ENCODE results near the gene PCBP4. TPM values are rescaled to one million over a fixed set of nuclear protein-coding genes. Genes with fewer than 3 reads are reported as not detected.

The PCBP4 gene
- total and polyA plus RNA-seq, 8 donors, result 12.5 to 122 (median 30.0) TPM

DNA sequence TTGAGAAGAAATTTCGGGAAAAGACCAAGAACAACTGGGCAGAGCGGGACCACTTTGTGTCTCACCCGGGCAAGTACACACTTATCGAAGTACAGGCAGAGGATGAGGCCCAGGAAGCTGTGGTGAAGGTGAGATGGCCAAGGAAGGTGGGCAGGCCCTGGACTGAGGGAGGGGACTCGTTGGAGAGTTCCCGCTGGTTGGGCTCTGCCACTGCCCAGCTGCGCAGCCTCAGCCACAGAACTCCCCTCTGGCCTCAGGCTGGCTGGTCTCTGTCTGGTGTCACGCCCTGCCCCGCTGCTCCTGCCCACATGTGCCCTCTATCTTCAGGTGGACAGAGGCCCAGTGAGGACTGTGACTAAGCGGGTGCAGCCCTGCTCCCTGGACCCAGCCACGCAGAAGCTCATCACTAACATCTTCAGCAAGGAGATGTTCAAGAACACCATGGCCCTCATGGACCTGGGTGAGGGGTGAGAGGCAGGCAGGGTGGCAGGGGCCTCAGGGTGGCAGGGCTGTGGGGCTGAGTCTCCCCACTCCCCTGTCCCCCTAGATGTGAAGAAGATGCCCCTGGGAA is 22.7 kb downstream of the PCBP4 start:
- Histone ChIP-seq H3K27me3 (no peaks in the 10 kb centered on the region), H3K4me3 (no peak overlapping the region), H3K36me3 (peaks cover 0 to 55% (median 42%) of the 10 kb centered on the region in 4 donors), H3K4me1 (peaks cover 26 to 36% (median 31%) of the 10 kb centered on the region in 4 donors), H3K27ac (no peak overlapping the region), H3K9me3 (no peaks in the 10 kb centered on the region)
- intact Hi-C loops (cut with DNase I; ENCODE audit: low total_unique reads), result loop anchor here (10.0 kb wide), 1 partner anchor 200 kb away; no protein-coding TSS in a partner anchor
- 80 to 93% (median 90%) methylated on average over 10 to 11 of the region's 11 CpGs for WGBS, 5 donors
- peak in 1 of 2 donors; percentile 1 for DNase-seq
- TF ChIP-seq, protein P1, sequence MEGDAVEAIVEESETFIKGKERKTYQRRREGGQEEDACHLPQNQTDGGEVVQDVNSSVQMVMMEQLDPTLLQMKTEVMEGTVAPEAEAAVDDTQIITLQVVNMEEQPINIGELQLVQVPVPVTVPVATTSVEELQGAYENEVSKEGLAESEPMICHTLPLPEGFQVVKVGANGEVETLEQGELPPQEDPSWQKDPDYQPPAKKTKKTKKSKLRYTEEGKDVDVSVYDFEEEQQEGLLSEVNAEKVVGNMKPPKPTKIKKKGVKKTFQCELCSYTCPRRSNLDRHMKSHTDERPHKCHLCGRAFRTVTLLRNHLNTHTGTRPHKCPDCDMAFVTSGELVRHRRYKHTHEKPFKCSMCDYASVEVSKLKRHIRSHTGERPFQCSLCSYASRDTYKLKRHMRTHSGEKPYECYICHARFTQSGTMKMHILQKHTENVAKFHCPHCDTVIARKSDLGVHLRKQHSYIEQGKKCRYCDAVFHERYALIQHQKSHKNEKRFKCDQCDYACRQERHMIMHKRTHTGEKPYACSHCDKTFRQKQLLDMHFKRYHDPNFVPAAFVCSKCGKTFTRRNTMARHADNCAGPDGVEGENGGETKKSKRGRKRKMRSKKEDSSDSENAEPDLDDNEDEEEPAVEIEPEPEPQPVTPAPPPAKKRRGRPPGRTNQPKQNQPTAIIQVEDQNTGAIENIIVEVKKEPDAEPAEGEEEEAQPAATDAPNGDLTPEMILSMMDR (IDR thresholded peaks at IDR 0.05), result no peak

DNA sequence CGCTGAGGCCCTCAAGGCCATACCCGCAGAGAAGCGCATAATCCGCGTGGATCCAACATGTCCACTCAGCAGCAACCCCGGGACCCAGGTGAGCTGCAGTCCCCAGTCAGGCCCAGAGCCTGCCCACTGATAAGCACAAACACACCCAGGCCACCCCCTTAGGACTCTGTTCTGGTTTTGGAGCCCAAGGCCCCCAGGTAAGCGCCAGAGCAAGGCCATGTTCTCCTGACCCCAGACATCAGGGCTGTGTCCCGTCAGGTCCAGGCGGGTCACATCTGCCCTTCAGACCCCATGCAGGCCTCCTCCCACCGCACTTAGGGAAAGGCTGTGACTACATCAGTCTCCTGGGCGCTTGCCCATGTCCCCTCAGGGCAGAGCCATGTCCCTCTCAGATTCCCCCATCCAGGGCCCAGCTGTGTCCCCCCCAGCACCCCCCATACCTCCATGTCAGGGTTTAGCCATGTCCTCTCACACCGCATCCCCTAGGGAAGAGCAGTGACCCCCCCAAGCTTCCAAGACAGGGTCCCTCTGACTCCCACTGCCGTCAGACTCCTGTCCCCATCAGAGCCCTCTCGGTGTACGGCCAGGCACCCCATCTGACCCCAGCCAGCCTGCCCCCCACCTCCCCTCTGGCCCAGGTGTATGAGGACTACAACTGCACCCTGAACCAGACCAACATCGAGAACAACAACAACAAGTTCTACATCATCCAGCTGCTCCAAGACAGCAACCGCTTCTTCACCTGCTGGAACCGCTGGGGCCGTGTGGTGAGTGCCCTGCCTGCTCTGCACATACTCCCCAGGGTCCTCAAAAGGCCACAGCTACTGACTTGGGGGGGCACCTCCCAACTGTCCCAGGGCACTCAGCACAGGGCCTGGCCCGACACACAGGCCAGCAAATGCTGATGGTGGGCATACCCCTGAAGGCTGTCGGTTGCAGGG is 23.5 kb downstream of the PCBP4 start:
- DNase-seq, result peak in 1 of 2 donors; percentile 28
- TF ChIP-seq POLR2A (IDR thresholded peaks at IDR 0.05) (no peak), EP300 (IDR thresholded peaks at IDR 0.05) (no peak), POLR2AphosphoS5 (IDR thresholded peaks at IDR 0.05) (no peak)
- Histone ChIP-seq H3K4me1 (peaks cover 26 to 36% (median 31%) of the 10 kb centered on the region in 4 donors), H3K9me3 (no peaks in the 10 kb centered on the region), H3K4me3 (peak overlapping the region; percentile 70 to 97 (median 89)), H3K36me3 (peaks cover 0 to 53% (median 40%) of the 10 kb centered on the region in 4 donors), H3K27me3 (no peaks in the 10 kb centered on the region), H3K27ac (peak overlapping the region; percentile 83 to 95 (median 91))
- intact Hi-C loops (cut with DNase I; ENCODE audit: low total_unique reads), result loop anchor here (10.0 kb wide), 1 partner anchor 201 kb away; no protein-coding TSS in a partner anchor
- WGBS, 5 donors, result 91 to 96% (median 93%) methylated on average over 17 to 21 of the region's 21 CpGs

DNA sequence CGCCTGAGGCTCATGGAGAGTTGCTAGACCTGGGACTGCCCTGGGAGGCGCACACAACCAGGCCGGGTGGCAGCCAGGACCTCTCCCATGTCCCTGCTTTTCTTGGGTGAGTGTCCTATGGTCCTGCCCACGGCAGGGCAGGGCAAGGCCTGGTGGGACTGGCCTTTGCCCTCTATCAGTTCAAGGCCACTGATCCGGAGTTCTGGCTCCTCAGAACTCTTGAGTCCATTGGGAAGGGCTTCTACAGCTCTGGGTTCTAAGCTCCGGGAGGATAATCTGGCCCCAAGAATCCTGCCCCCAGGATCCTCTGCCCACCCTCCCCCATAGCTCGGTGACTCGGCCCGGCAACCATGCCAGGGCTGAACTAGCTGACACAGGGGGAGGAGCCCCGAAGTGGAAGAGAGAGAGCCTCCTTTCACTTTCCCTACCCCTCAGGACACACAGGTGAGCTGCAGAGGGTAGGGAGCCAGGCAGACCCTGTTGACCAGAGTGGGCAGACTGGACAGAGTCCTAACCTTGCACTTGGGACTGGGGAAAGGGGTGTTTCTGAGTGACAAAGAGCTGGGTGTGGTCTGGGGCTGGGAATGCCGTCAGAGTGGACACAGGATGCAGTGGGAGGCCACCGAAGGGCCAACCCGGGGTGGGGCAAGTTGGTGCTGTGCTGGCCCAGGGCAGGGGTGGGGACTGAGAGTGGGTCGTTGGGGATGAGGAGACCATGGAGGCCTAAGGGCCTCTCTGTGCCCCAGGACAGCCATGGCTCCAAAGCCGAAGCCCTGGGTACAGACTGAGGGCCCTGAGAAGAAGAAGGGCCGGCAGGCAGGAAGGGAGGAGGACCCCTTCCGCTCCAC is 24.4 kb downstream of the PCBP4 start:
- intact Hi-C loops (cut with DNase I; ENCODE audit: low total_unique reads), result loop anchor here (10.0 kb wide), 1 partner anchor 202 kb away; no protein-coding TSS in a partner anchor
- no peaks in the 10 kb centered on the region for H3K9me3 ChIP-seq
- peaks cover 7 to 53% (median 40%) of the 10 kb centered on the region in 4 donors for H3K36me3 ChIP-seq
- H3K4me1 ChIP-seq, result peaks cover 26 to 36% (median 31%) of the 10 kb centered on the region in 4 donors
- peak overlapping the region; percentile 70 to 97 (median 89) for H3K4me3 ChIP-seq
- 29 to 43% (median 35%) methylated on average over 11 to 17 of the region's 17 CpGs for WGBS, 5 donors
- peak overlapping the region; percentile 83 to 95 (median 91) for H3K27ac ChIP-seq
- peak; percentile 67 to 81 for DNase-seq
- TF ChIP-seq POLR2A (IDR thresholded peaks at IDR 0.05), result no peak
- TF ChIP-seq POLR2AphosphoS5 (IDR thresholded peaks at IDR 0.05), result peak in 2 of 3 donors; percentile 48 to 73
- H3K27me3 ChIP-seq, result no peaks in the 10 kb centered on the region

DNA sequence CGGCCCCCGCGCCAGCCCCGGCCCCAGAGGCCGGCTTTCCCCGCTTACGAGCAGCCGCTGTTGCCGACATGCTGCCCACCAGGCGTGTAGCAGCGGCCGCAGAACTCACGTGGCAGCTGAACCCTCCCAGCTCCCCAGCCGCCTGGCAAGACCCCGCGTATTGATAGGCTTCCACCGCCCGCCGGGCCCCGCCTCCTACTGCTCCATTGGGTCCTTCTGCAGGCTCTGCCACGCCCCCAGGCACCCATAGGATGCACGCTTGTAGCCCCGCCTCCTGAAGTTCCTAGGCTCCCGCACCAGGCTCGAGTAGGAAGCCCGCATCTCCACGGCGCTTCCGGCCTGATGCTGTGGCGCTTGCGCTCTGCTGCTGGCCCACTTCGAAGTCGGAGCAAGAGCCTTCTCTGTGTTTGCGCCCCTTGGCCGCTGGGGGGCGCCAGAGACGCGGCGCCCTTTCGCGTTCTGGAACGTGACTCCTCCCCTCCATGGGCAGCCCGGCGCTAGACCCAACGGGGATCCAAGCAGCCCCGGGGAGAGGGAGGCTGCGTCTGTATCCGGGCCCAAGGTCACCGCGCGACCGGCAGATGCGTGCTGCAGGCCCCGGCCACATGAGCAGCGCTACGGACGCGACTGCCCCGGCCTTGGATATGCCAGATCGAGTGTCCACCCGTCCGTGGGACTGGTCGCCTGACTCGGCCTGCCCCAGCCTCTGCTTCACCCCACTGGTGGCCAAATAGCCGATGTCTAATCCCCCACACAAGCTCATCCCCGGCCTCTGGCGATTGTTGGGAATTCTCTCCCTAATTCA is 25.3 kb downstream of the PCBP4 start, which contains the start of the genes PARP3 and RRP9:
Gene PARP3 (plus strand): TSS at position 566 of the 805 bp plus-strand sequence. CDS start 993 bp downstream, outside the sequence.
Gene RRP9 (minus strand): TSS at position 107 of the 805 bp plus-strand sequence. CDS start 37 bp downstream, at position 70.
- 1 to 2% (median 1%) methylated on average over 34 to 67 of the region's 67 CpGs for WGBS, 5 donors
- no peaks in the 10 kb centered on the region for H3K9me3 ChIP-seq
- peaks cover 15 to 53% (median 42%) of the 10 kb centered on the region in 4 donors for H3K36me3 ChIP-seq
- TF ChIP-seq POLR2AphosphoS5 (IDR thresholded peaks at IDR 0.05), result peak; percentile 56 to 92 (median 82)
- TF ChIP-seq POLR2A (IDR thresholded peaks at IDR 0.05), result peak in 1 of 4 donors; percentile 21
- TF ChIP-seq, protein P1 (IDR thresholded peaks at IDR 0.05), result peak in 6 of 7 experiments; percentile 31 to 100 (median 99)
- TF ChIP-seq EP300 (IDR thresholded peaks at IDR 0.05), result no peak
- H3K27me3 ChIP-seq, result no peaks in the 10 kb centered on the region
- H3K4me3 ChIP-seq, result peak within 1 kb of the TSS; percentile 70 to 97 (median 89)
- H3K27ac ChIP-seq, result peak within 1 kb of the TSS; percentile 83 to 95 (median 91)
- DNase-seq, result peak; percentile 100
- peaks cover 26 to 36% (median 31%) of the 10 kb centered on the region in 4 donors for H3K4me1 ChIP-seq
- intact Hi-C loops (cut with DNase I; ENCODE audit: low total_unique reads), result loop anchor here (10.0 kb wide), 1 partner anchor 203 kb away; no protein-coding TSS in a partner anchor
